Lung (tissue), 12 donors: ENCODE results near the gene NLRP6. TPM values are rescaled to one million over a fixed set of nuclear protein-coding genes. Genes with fewer than 3 reads are reported as not detected.
"Not testable (repeated sequence)": the region's sequence is repeated elsewhere in the genome, so short reads cannot be mapped to it uniquely, and the experiment has no call there.

Experiments used
- ATAC-seq: fragments of 200-7000 bp; cut with Tn5 transposase; one replicate; pipeline ENCODE4 v1.9.1; 2020; ENCODE audit warnings: moderate number of reproducible peaks; ENCODE audit not compliant: insufficient read depth, low FRiP score
- DNase-seq, 3 donors: peaks; one replicate each; pipeline ENCODE4 v3.0.0-alpha.2; 2013 to 2017
- H3K27ac ChIP-seq, 2 donors: one replicate each; pipeline ENCODE4 v1.5.1; 2013; ENCODE audit warnings: mild to moderate bottlenecking in 2 of 2, moderate library complexity in 2 of 2, control low read depth in 1 of 2, inconsistent platforms in 1 of 2, low read depth in 1 of 2, low read length in 1 of 2
- H3K27me3 ChIP-seq, 3 donors: one replicate each; pipeline ENCODE4 v1.5.1; 2013; ENCODE audit warnings: low read length in 2 of 3; ENCODE audit not compliant: control insufficient read depth in 3 of 3, insufficient read depth in 3 of 3
- H3K36me3 ChIP-seq, 4 donors: one replicate each; pipeline ENCODE4 v1.5.1; 2013; ENCODE audit warnings: low read length in 4 of 4, mild to moderate bottlenecking in 1 of 4, moderate library complexity in 1 of 4; ENCODE audit not compliant: control insufficient read depth in 4 of 4, insufficient read depth in 4 of 4
- H3K4me1 ChIP-seq, 5 donors: one replicate each; pipeline ENCODE4 v1.5.1; 2013; ENCODE audit warnings: low read length in 5 of 5, mild to moderate bottlenecking in 2 of 5, moderate library complexity in 1 of 5; ENCODE audit not compliant: control insufficient read depth in 5 of 5, insufficient read depth in 5 of 5
- H3K4me3 ChIP-seq: one replicate; pipeline ENCODE4 v1.5.1; 2013; ENCODE audit warnings: mild to moderate bottlenecking, control low read depth, moderate library complexity
- H3K9ac ChIP-seq, 2 donors: one replicate each; pipeline ENCODE4 v1.5.1; 2013; ENCODE audit warnings: low read length in 2 of 2, control low read depth in 1 of 2; ENCODE audit not compliant: insufficient read depth in 1 of 2
- H3K9me3 ChIP-seq, 4 donors: one replicate each; pipeline ENCODE4 v1.5.1; 2013; ENCODE audit warnings: low read length in 3 of 4, mild to moderate bottlenecking in 1 of 4, moderate library complexity in 1 of 4; ENCODE audit not compliant: control insufficient read depth in 4 of 4, insufficient read depth in 3 of 4
- WGBS, 2 donors: extraction: QIAGEN DNeasy Blood & Tissue Kit; methylation state at CpG; one replicate each; pipeline ENCODE4 v1.1.7; 2013; 5-methylcytosine and 5-hydroxymethylcytosine counted together
- polyA plus RNA-seq, 2 donors: library from polyadenylated mRNA; stranded (reverse); fragments of 200-250 nt; gene quantifications; one replicate each; pipeline ENCODE4 v1.2.1, GENCODE V29; 2013
- total RNA-seq, 2 donors: library from RNA; depleted of rRNA in 1 of 2; stranded (reverse); fragments of >200 nt in 1 of 2; gene quantifications; one replicate each; pipeline ENCODE4 v1.2.1, GENCODE V29; 2014 to 2021
- TF ChIP-seq, protein P1 (sequence below): IDR thresholded peaks from 2 replicates; pipeline ENCODE4 v1.5.1; 2012; ENCODE audit warnings: mild to moderate bottlenecking; ENCODE audit errors: control extremely low read depth, extremely low read depth
- donor health status: control.
- donor health status: control.
- donor health status: Bipolar disorder and iron deficiency.
- donor health status: healthy.
- donor health status: DM: yes; HTN: yes; CAD: no.

NLRP6 gene
- total and polyA plus RNA-seq, 4 donors, result 0.08 to 9.6 (median 2.4) TPM

DNA sequence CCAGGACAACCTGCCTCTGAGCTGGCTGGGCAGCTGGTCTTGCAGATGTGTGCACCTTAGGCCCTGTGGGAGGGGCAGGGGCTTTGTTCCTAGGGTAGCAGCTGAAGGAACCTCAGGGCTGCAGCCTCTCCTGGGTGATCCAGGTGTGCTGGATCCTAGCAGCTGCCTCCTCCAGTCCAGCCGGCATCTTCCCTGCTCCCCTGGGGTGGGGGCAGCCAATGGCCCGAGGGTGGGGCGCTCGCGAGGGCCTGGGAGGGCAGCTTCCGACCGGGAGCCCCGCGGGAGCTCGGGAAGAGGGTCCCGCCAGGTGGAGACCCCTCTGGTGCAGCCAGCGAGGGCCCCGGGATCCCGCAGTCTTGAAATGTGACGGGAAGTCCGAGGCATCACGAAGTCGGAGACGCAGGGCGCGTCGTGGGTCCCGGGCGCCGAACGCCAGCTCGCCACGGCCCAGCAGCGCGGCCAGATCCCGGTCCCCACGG is 37.3 kb downstream of the NLRP6 start:
- peaks cover 0 to 20% (median 16%) of the 10 kb centered on the region in 3 donors for H3K27me3 ChIP-seq
- peak overlapping the region; percentile 27 for H3K4me3 ChIP-seq
- no peaks in the 10 kb centered on the region for H3K36me3 ChIP-seq
- peak overlapping the region; percentile 70 to 79 for H3K27ac ChIP-seq
- DNase-seq, result no peak
- 57 to 68% methylated on average over 27 to 32 of the region's 32 CpGs for WGBS, 2 donors
- H3K9me3 ChIP-seq, result no peaks in the 10 kb centered on the region
- H3K9ac ChIP-seq, result no peak overlapping the region
- H3K4me1 ChIP-seq, result peaks cover 0 to 47% (median 15%) of the 10 kb centered on the region in 5 donors
- no peak for ATAC-seq
- TF ChIP-seq, protein P1, sequence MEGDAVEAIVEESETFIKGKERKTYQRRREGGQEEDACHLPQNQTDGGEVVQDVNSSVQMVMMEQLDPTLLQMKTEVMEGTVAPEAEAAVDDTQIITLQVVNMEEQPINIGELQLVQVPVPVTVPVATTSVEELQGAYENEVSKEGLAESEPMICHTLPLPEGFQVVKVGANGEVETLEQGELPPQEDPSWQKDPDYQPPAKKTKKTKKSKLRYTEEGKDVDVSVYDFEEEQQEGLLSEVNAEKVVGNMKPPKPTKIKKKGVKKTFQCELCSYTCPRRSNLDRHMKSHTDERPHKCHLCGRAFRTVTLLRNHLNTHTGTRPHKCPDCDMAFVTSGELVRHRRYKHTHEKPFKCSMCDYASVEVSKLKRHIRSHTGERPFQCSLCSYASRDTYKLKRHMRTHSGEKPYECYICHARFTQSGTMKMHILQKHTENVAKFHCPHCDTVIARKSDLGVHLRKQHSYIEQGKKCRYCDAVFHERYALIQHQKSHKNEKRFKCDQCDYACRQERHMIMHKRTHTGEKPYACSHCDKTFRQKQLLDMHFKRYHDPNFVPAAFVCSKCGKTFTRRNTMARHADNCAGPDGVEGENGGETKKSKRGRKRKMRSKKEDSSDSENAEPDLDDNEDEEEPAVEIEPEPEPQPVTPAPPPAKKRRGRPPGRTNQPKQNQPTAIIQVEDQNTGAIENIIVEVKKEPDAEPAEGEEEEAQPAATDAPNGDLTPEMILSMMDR, result no peak

DNA sequence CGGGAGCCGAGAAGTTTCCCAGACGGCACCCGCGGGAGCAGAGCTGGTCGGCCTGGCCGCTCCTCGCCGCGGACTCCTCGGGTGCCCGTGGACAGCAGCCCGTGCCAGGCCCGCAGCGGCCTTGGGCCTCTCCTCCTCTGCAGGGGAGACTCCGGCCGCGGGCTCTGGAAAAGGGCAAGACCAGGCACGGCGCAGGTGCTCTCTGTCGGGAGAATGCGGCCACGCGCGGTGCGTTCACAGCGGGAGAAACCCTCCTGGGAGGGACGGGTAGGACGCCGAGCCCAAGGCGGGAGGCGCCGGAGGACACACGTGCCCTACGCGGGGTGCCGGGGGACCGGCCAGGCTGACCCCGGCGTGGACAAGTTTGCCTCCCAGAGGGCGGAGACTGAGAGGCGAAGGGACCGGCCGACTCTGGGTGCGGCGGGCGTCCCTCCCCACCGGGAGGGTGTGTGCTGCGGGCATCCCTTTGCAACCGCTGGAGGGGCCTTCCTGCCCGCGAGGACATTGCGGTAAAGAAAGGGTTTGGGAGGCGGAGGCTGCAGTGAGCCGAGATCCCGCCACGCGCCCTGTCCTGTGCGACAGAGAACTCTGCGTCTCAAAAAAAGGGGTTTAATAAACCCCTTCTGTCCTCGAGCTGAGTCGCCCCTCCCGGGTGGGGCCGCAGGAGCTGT is 38.0 kb downstream of the NLRP6 start:
- peaks cover 0 to 20% (median 16%) of the 10 kb centered on the region in 3 donors for H3K27me3 ChIP-seq
- H3K4me1 ChIP-seq, result peaks cover 0 to 51% (median 15%) of the 10 kb centered on the region in 5 donors
- ATAC-seq (no peak), DNase-seq (no peak)
- peak overlapping the region; percentile 27 for H3K4me3 ChIP-seq
- H3K36me3 ChIP-seq, result no peaks in the 10 kb centered on the region
- WGBS, 2 donors, result 34% methylated on average over 59 to 64 of the region's 64 CpGs
- H3K9me3 ChIP-seq, result no peaks in the 10 kb centered on the region
- peak overlapping the region; percentile 70 to 79 for H3K27ac ChIP-seq
- no peak overlapping the region for H3K9ac ChIP-seq
- TF ChIP-seq, protein P1, result no peak

DNA sequence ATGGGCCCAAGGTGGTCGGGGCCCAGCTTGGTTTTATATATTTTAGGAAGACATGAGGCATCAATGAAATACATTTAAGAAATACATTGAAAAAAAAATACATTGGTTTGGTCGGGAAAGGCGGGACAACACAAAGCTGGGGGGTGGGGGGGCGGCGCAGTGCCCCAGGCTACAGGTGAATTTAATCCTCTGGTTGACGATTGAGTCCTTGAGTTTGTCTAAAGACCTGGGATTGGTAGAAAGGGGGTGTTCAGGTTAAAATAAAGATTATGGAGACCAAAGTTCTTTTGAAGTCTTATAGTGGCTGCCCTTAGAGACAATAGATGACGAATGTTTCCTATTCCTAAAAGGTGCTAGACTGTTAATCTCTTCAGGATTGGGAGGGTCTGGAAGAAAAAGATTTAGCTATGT is 38.7 kb downstream of the NLRP6 start:
- ATAC-seq (no peak), DNase-seq (no peak)
- WGBS, 2 donors, result 80 to 84% methylated on average over 7 of the region's 7 CpGs
- no peaks in the 10 kb centered on the region for H3K36me3 ChIP-seq
- TF ChIP-seq, protein P1, result no peak
- peaks cover 0 to 48% (median 15%) of the 10 kb centered on the region in 5 donors for H3K4me1 ChIP-seq
- no peak overlapping the region for H3K4me3 ChIP-seq
- peaks cover 0 to 20% (median 16%) of the 10 kb centered on the region in 3 donors for H3K27me3 ChIP-seq
- H3K9ac ChIP-seq, result no peak overlapping the region
- no peaks in the 10 kb centered on the region for H3K9me3 ChIP-seq
- peak overlapping the region in 1 of 2 donors; percentile 79 for H3K27ac ChIP-seq

DNA sequence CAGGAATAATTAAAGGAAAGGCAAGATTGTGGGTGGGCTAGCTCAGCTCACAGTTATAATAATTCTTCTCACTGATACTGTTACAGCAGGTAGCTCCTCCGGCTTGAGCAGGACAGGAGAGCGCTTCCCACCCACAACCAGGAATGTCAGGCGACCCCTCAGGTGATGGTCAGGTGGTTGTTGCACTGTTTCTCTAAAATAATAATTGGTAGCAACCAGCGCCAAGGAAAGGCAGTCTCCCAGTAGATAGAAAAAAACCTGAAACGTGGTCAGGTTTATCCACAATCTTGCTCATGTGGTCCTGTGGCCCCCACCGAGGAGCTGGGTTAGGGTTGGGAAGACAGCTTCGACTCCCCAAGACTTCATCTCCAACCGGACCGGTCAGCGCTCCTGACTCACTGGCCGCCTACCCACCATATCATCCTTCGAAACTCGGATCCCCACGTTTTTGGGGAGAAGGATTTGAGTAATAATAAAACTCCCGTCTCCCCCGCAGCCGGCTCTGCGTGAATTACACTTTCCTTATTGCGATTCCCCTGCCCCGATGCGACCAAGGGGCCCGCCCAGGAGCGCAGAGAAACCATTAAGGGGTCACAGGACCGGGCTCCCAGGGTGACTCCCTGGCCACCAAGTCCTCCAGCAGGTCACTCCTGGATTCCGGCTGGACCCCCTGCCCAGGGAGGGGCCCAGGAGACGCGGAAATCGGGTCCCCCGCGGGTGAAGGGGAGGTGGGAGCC is 39.6 kb downstream of the NLRP6 start:
- H3K27me3 ChIP-seq, result peaks cover 0 to 20% (median 16%) of the 10 kb centered on the region in 3 donors
- H3K4me3 ChIP-seq, ATAC-seq, H3K36me3 ChIP-seq, H3K9me3 ChIP-seq, DNase-seq, H3K9ac ChIP-seq: not testable (repeated sequence)
- peak overlapping the region; percentile 1 to 79 for H3K27ac ChIP-seq
- 31 to 33% methylated on average over 11 to 16 of the region's 30 CpGs for WGBS, 2 donors
- peaks cover 0 to 40% (median 12%) of the 10 kb centered on the region in 5 donors for H3K4me1 ChIP-seq

DNA sequence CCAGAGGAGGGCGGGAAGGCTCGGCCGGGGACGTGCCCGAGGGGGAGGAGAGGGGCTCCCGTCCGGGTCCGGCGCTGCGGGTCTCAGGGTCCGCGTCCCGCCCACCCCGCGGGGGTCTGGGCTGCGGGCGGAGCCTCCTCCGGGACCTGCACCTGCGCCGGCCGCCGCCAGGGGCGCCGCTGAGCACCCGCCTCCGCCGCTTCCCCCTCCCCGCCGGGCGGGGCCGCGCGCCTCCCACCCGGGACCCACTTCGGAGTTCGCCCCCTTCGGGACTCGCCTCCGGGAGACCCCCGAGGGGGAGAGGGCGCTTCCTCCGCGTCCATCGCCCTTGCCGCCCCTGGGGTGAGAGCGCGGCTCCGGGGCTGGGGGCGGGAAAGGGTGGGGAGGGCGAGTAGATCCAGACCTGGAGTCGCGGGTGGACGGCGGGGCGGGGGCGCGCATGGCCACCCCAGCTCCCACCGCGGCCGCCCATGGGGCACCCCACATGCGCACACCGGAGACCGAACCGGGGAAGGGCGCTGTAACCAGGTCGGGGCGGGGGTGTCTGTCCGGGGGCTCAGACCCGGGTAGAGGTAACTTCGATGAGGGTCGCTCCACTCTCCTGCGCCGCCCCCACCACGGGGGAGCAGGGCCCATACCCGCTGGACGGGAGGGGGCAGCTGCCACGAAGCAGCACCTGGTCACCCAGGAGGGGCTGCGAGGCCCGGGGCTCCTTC is 40.4 kb downstream of the NLRP6 start:
- peak overlapping the region; percentile 65 for H3K4me3 ChIP-seq
- not testable (repeated sequence) for H3K9ac ChIP-seq, H3K9me3 ChIP-seq, DNase-seq, H3K36me3 ChIP-seq
- WGBS, 2 donors, result 1% methylated on average over 9 to 15 of the region's 79 CpGs
- peak overlapping the region; percentile 69 to 85 for H3K27ac ChIP-seq
- H3K4me1 ChIP-seq, result peaks cover 0 to 33% (median 10%) of the 10 kb centered on the region in 5 donors
- peaks cover 0 to 20% (median 16%) of the 10 kb centered on the region in 3 donors for H3K27me3 ChIP-seq
- peak; percentile 71 for ATAC-seq
